ENCODE results near the gene SLC37A2. TPM values are rescaled to one million over a fixed set of nuclear protein-coding genes. Genes with fewer than 3 reads are reported as not detected.
"Not testable (repeated sequence)": the region's sequence is repeated elsewhere in the genome, so short reads cannot be mapped to it uniquely, and the experiment has no call there.

SLC37A2 gene
- total RNA-seq, 1 experiment from 2014 or later, result 11.8 TPM

GRCh38 chr11:125083312-125084056, 20.4 kb downstream of the SLC37A2 start:
- no peak for DNase-seq (ENCODE audit: low read depth)

DNA sequence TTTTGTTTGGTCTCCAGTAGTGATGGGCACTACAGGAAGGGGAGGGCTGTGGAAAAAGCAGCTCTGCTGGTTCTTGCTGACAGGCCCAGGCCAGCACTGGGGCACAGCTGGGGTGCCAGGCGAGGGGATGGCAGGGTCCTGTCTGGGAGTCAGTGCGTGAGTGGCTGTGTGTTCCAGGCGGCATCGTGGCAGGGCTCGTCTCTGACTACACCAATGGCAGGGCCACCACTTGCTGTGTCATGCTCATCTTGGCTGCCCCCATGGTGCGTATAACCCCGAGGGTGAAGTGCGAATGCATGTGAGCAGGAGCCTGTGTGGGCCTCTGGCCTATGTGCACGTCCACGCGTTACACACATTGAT, 20.9 kb downstream of the SLC37A2 start:
- no peak for DNase-seq (ENCODE audit: low read depth)

DNA sequence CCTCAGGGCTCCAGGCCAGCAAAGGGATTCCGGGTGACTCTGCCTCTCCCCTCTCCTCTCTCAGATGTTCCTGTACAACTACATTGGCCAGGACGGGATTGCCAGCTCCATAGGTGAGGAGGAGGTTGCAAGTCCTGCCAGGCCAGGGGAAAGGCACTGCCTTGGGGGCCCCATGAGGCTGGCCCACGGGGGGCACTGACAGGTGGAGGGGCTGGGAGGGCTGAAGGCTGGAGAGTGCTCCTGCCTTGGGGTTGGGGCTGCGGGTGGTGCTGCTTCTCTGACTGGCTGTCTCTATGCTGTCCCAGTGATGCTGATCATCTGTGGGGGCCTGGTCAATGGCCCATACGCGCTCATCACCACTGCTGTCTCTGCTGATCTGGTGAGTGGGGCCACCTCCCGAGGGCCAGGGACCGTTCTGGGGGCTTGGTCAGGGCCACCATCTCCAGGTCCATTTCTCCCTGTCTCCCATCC, 21.7 kb downstream of the SLC37A2 start:
- DNase-seq (ENCODE audit: low read depth), result no peak

- no peak for DNase-seq (ENCODE audit: low read depth)
Observed at GRCh38 chr11:125085301-125086081, 22.4 kb downstream of the SLC37A2 start.

DNA sequence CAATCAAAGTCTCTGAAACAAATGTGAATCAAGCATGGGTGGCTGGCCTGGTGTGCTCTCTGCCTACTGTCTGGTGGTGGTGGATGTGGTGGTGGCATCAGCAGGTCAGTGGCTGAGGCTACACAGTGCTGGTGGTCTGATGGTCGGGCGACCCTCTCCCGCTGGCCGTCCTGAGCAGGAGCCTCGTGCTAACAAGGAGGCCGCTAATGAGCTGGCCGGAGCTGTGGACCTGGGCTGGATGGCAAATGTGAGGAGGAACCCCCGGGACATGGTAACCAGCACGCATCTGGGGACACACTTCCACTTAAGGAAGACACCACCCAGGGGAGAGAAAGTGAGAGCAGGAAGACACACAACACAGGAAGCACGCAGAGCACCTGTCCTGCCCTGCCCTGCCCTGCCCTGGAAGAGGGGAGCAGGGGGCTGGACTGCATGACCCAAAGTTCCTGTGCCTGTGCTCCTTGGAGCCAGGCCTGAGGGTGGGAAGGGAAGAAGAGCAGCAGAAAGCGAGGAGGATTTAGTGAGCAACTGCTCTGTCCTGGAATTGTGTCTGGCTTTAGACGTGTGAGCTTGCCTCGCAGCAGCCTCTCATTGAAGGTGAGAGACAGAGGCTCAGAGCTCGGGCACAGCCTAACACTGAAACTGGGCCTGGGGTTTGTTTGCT, 23.7 kb downstream of the SLC37A2 start:
- DNase-seq (ENCODE audit: low read depth), result no peak

- DNase-seq (ENCODE audit: low read depth), result no peak
Observed at GRCh38 chr11:125088123-125088522, 25.0 kb downstream of the SLC37A2 start.

GRCh38 chr11:125088576-125089455, 25.7 kb downstream of the SLC37A2 start:
- DNase-seq (ENCODE audit: low read depth), result no peak

GRCh38 chr11:125089481-125089880, 26.4 kb downstream of the SLC37A2 start:
- not testable (repeated sequence) for DNase-seq (ENCODE audit: low read depth)

- DNase-seq (ENCODE audit: low read depth), result not testable (repeated sequence)
Observed at GRCh38 chr11:125090151-125090550, 27.0 kb downstream of the SLC37A2 start.

DNA sequence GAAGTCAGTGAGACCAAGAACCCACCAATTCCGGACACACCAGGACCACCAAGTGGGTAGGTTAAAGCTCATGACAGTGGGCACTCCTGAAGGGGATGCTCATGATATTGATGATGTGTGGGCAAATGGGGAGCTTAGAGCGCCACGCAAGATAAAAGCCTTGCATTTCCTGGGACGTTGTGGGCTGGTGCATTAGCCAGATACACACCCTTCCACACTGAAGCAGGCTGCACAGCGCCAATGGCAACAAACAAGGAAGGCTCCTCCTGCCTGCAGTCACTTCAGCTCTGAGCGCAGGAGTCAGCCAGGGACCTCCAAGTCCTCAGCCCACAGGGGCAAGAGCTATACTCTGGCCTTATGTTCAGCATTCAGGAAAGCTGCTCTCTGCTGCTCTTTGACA, 27.7 kb downstream of the SLC37A2 start:
- no peak for DNase-seq (ENCODE audit: low read depth)

- peak; percentile 69 for DNase-seq (ENCODE audit: low read depth)
Observed at GRCh38 chr11:125091247-125091876, 28.3 kb downstream of the SLC37A2 start.

GRCh38 chr11:125091877-125092664, 29.0 kb downstream of the SLC37A2 start:
- DNase-seq (ENCODE audit: low read depth), result no peak

DNA sequence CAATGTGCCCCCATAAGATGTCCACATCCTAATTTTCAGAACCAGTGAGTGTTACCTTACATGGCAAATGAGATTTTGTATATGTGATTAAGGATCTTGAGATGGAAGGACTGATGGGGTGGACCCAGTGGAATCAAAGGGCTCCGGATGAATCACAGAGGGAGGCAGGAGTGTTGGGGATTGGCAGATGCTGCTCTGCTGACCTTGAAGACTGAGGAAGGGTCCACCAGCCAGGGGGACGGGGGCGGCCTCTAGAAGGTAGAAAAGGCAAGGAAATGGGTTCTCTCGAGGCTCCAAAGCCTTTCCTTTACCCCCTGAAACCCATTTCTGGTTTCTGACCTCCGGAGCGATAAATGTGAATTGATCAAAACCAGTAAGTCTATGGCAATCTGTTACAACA, 29.6 kb downstream of the SLC37A2 start:
- no peak for DNase-seq (ENCODE audit: low read depth)

DNA sequence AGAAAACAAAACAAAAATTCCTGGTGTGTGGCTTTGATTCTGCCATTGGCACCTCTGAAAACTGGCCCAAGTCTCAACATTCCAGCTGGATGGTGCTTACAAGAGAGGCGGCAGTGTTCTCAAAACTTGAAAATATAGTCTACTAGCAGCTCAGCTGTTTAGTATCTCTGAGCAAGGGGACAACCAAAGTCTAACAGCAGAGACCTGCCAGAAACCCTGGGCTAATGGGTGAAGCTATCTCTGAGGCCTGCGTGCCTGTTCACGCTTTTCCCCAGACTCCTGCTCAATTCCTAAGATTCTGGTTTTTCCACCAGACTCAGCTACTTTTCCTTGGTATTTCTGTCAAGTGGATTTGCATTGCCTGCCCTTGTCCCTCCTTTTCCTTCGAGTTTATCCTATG, 30.4 kb downstream of the SLC37A2 start:
- no peak for DNase-seq (ENCODE audit: low read depth)

- no peak for DNase-seq (ENCODE audit: low read depth)
Observed at GRCh38 chr11:125094731-125095130, 31.6 kb downstream of the SLC37A2 start.

- DNase-seq (ENCODE audit: low read depth), result no peak
Observed at GRCh38 chr11:125100136-125100535, 37.0 kb downstream of the SLC37A2 start.

GRCh38 chr11:125101596-125101995, 38.5 kb downstream of the SLC37A2 start:
- no peak for DNase-seq (ENCODE audit: low read depth)

- DNase-seq (ENCODE audit: low read depth), result no peak
Observed at GRCh38 chr11:125102025-125102424, 38.9 kb downstream of the SLC37A2 start.

DNA sequence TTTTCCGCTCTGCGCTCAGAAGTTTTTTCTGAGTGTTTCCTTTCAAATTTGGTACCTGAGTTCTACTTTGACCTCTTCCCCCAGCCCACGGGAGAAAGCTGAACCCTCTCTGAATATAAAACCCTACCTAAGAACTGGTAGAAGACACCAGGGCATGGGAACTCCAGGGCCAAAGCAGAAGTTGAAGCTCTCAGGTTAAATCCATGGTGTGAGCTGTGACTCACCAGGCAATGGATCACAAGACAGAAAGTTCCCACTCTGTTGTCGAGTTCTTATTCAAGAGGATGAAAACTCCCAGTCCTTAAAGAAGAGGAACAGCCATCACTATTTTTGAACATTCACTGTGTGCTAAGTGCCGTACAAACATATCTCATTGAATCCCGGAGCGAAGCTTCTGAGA, 39.4 kb downstream of the SLC37A2 start:
- no peak for DNase-seq (ENCODE audit: low read depth)

DNA sequence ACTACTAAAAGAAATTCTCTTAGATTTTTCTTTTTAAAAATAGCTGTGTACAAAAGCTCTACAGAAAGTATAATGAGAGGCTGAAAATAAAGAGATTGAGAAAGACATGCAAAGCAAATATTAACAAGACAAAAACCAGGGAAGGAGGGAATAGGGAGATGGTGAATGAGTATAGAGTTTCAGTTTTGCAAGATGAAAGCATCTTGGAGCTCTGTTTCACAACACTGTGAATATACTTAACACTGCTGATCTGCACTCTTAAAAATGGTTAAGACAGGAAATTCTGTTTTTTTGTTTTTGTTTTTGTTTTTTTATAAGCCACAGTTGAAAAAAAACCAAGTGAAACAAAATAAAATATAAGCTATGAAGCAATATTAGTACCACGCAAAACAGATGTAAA, 42.8 kb downstream of the SLC37A2 start:
- DNase-seq (ENCODE audit: low read depth), result no peak
